ENCODE data around the gene UQCC3.

Gene UQCC3

DNA sequence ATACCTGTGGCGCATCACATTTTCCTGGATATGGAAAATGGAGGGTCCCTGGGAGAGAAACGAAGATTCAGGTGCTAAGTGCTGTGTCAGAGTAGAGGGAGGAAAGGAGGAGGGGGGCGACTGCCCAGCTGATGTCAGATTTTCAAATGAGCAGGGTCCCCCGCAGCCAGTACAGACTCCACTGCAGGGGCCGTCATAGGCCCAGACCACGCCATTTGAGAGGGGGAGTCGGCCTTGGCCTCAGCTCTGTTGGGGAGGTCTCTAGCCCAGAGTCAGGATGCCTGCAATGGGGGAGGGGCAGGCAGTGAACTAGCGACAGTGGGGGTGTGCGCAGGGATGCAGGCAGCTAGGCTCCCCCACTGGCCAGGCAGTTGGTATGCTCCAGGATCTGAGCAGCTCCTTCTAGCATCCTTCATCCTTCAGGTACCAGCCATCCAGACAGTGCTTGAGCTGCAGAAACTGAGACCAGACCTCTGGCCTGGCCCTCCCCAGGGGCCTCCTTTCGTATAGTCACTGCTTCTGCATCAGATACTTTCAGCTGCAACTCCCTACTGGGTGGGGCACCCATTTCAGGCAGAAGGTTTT, 35.9 kb downstream of the UQCC3 start, which contains the start of the genes BSCL2 and GNG3:
Gene BSCL2 (minus strand): TSS at position 148 of the 585 bp plus-strand sequence. CDS start 229 bp downstream, outside the sequence.
Gene GNG3 (plus strand): TSS at position 400 of the 585 bp plus-strand sequence. CDS start 620 bp downstream, outside the sequence.
- no peak for ATAC-seq
- TF ChIP-seq OSR1 (CRISPR knock-in tag; IDR thresholded peaks at IDR 0.05) = no peak
- no peak for TF ChIP-seq ISL1 (CRISPR knock-in tag; IDR thresholded peaks at IDR 0.05)
- no peak for TF ChIP-seq ZC3H10 (CRISPR knock-in tag; IDR thresholded peaks at IDR 0.05)
- TF ChIP-seq ZNF70 (CRISPR knock-in tag; IDR thresholded peaks at IDR 0.05) = no peak
- no peak for TF ChIP-seq ARNTL (CRISPR knock-in tag; IDR thresholded peaks at IDR 0.05; ENCODE audit: borderline replicate concordance, low read depth)
- no peak for TF ChIP-seq BACH2 (CRISPR knock-in tag; IDR thresholded peaks at IDR 0.05; ENCODE audit: borderline replicate concordance)
- no peak for TF ChIP-seq CREB5 (CRISPR knock-in tag; IDR thresholded peaks at IDR 0.05; ENCODE audit: low read depth)
- TF ChIP-seq TCF4 (CRISPR knock-in tag; IDR thresholded peaks at IDR 0.05; ENCODE audit: borderline replicate concordance) = no peak
- TF ChIP-seq ZFP30 (CRISPR knock-in tag; IDR thresholded peaks at IDR 0.05) = no peak
- TF ChIP-seq ESRRG (CRISPR knock-in tag; IDR thresholded peaks at IDR 0.05) = no peak
- TF ChIP-seq SNAI2 (CRISPR knock-in tag; IDR thresholded peaks at IDR 0.05) = no peak
- no peak for TF ChIP-seq ZFP3 (CRISPR knock-in tag; IDR thresholded peaks at IDR 0.05)
- no peak for TF ChIP-seq ZNF565 (CRISPR knock-in tag; conservative IDR thresholded peaks at IDR 0.05; ENCODE audit: low read depth)
- TF ChIP-seq TOX (CRISPR knock-in tag; IDR thresholded peaks at IDR 0.05; ENCODE audit: borderline replicate concordance) = no peak

DNA sequence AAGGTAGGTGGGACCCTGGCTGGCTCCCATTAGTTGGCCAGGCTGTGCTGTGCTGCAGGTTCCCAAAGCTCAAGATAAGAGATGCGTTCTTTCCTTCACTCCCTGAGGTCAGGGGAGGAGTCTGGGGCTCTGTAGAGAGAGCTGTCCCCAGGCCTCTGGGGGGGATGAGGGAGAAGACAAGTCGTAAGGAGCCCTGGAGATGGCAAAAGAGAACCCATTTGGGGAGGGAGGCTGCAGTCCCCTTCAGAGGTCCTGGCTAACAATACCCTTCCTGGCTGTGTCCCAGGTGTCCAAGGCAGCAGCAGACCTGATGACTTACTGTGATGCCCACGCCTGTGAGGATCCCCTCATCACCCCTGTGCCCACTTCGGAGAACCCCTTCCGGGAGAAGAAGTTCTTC, 36.9 kb downstream of the UQCC3 start:
- ATAC-seq = no peak
- no peak for TF ChIP-seq PPARA (CRISPR knock-in tag; IDR thresholded peaks at IDR 0.05; ENCODE audit: borderline replicate concordance)
- TF ChIP-seq ISL1 (CRISPR knock-in tag; IDR thresholded peaks at IDR 0.05) = no peak
- no peak for TF ChIP-seq TCF4 (CRISPR knock-in tag; IDR thresholded peaks at IDR 0.05; ENCODE audit: borderline replicate concordance)
- TF ChIP-seq ZNF8 (CRISPR knock-in tag; IDR thresholded peaks at IDR 0.05) = no peak
- TF ChIP-seq CSDC2 (CRISPR knock-in tag; IDR thresholded peaks at IDR 0.05) = no peak

DNA sequence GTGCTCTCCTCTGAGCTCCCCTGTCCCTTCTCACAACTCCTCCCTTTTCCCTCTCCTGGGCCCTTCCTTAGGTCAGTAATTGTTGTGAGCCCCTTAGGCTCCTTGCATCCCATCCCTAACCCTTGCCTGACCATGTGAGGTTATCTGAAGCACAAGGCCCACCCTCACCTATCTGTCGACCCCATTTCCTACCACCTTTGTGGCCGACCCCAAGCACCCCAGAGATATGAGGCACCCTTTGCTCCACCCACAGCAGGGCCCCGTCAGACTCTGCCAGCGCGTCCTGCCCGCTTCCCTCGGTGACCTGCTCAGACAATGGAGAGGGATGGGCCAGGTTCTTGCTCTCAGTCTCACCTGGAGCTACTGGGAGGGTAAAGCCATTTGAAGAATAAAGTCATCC, 37.3 kb downstream of the UQCC3 start:
- no peak; the same call in 2 of the 3 replicates for ATAC-seq
- no peak for TF ChIP-seq CREB5 (CRISPR knock-in tag; IDR thresholded peaks at IDR 0.05; ENCODE audit: low read depth)
- no peak for TF ChIP-seq CSDC2 (CRISPR knock-in tag; IDR thresholded peaks at IDR 0.05)
- TF ChIP-seq BACH2 (CRISPR knock-in tag; IDR thresholded peaks at IDR 0.05; ENCODE audit: borderline replicate concordance) = no peak
- no peak for TF ChIP-seq TOX (CRISPR knock-in tag; IDR thresholded peaks at IDR 0.05; ENCODE audit: borderline replicate concordance)
- no peak for TF ChIP-seq GLIS3 (CRISPR knock-in tag; IDR thresholded peaks at IDR 0.05)
- TF ChIP-seq, protein P1, sequence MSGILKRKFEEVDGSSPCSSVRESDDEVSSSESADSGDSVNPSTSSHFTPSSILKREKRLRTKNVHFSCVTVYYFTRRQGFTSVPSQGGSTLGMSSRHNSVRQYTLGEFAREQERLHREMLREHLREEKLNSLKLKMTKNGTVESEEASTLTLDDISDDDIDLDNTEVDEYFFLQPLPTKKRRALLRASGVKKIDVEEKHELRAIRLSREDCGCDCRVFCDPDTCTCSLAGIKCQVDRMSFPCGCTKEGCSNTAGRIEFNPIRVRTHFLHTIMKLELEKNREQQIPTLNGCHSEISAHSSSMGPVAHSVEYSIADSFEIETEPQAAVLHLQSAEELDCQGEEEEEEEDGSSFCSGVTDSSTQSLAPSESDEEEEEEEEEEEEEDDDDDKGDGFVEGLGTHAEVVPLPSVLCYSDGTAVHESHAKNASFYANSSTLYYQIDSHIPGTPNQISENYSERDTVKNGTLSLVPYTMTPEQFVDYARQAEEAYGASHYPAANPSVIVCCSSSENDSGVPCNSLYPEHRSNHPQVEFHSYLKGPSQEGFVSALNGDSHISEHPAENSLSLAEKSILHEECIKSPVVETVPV (CRISPR knock-in tag; IDR thresholded peaks at IDR 0.05) = no peak
- TF ChIP-seq, protein P2, sequence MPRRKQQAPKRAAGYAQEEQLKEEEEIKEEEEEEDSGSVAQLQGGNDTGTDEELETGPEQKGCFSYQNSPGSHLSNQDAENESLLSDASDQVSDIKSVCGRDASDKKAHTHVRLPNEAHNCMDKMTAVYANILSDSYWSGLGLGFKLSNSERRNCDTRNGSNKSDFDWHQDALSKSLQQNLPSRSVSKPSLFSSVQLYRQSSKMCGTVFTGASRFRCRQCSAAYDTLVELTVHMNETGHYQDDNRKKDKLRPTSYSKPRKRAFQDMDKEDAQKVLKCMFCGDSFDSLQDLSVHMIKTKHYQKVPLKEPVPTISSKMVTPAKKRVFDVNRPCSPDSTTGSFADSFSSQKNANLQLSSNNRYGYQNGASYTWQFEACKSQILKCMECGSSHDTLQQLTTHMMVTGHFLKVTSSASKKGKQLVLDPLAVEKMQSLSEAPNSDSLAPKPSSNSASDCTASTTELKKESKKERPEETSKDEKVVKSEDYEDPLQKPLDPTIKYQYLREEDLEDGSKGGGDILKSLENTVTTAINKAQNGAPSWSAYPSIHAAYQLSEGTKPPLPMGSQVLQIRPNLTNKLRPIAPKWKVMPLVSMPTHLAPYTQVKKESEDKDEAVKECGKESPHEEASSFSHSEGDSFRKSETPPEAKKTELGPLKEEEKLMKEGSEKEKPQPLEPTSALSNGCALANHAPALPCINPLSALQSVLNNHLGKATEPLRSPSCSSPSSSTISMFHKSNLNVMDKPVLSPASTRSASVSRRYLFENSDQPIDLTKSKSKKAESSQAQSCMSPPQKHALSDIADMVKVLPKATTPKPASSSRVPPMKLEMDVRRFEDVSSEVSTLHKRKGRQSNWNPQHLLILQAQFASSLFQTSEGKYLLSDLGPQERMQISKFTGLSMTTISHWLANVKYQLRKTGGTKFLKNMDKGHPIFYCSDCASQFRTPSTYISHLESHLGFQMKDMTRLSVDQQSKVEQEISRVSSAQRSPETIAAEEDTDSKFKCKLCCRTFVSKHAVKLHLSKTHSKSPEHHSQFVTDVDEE (CRISPR knock-in tag; IDR thresholded peaks at IDR 0.05) = no peak
- no peak for TF ChIP-seq ISL1 (CRISPR knock-in tag; IDR thresholded peaks at IDR 0.05)
- no peak for TF ChIP-seq ZNF565 (CRISPR knock-in tag; conservative IDR thresholded peaks at IDR 0.05; ENCODE audit: low read depth)
- no peak for TF ChIP-seq ZC3H10 (CRISPR knock-in tag; IDR thresholded peaks at IDR 0.05)
- TF ChIP-seq PPARA (CRISPR knock-in tag; IDR thresholded peaks at IDR 0.05; ENCODE audit: borderline replicate concordance) = no peak
- TF ChIP-seq ZNF8 (CRISPR knock-in tag; IDR thresholded peaks at IDR 0.05) = no peak
